Measurements from ENCODE around the gene ARHGEF10L.

The ARHGEF10L gene

DNA sequence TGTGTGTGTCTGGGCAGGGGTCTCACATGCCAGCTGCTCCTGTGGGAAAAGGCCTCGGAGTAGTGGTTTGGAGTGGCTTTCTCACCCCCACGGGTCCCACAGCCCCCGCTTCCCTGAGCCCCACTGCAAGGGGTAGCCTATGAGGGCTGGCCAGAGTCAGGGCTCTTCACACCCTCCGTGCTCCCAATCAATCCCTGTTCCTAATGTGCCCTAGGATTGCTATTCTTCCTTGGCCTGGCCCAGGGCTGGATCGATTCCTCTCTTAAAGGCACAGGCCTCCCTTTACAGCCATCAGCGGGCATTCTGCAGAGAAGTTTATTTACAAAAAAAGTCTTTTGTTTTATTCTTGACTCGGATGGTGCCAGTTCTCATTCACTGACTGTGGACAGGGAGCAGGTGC lies 196.3 kb downstream of the ARHGEF10L start:
- no peak overlapping the region for H4K91ac ChIP-seq (ENCODE audit: low read length)
- no peaks in the 10 kb centered on the region for H3K9me3 ChIP-seq (ENCODE audit: control insufficient read depth, low read length)
- no peaks in the 10 kb centered on the region for H3K79me1 ChIP-seq (replicated peaks; ENCODE audit: low read length, poor library complexity, severe bottlenecking)
- no peak overlapping the region for H3K14ac ChIP-seq (ENCODE audit: low read length in 2 of 2)
- no peak overlapping the region for H3K27ac ChIP-seq (ENCODE audit: low read length, poor library complexity, severe bottlenecking)
- H2BK12ac ChIP-seq (ENCODE audit: low read length in 2 of 2) = no peak overlapping the region
- no peaks in the 10 kb centered on the region for H3K36me3 ChIP-seq (ENCODE audit: control insufficient read depth in 1 of 2, insufficient read depth in 2 of 2, low read depth in 1 of 2, low read length in 2 of 2)
- H3K18ac ChIP-seq (ENCODE audit: low read depth in 1 of 2, low read length in 2 of 2) = no peak overlapping the region
- H2AK5ac ChIP-seq (ENCODE audit: low read length, severe bottlenecking) = no peak overlapping the region
- H3K4ac ChIP-seq (ENCODE audit: low read depth in 1 of 2, low read length in 2 of 2) = no peak overlapping the region
- peaks cover 2% of the 10 kb centered on the region for H3K4me1 ChIP-seq (ENCODE audit: control insufficient read depth, insufficient read depth, low read depth, low read length)
- H3K27me3 ChIP-seq (ENCODE audit: control insufficient read depth in 1 of 2, insufficient read depth in 1 of 2, low read length in 2 of 2) = peaks cover 8 to 10% of the 10 kb centered on the region in 2 experiments
- H2BK120ac ChIP-seq (ENCODE audit: low read depth, low read length) = no peak overlapping the region
- no peak overlapping the region for H2BK15ac ChIP-seq (ENCODE audit: low read depth, poor library complexity, severe bottlenecking)
- H2BK5ac ChIP-seq (ENCODE audit: low read depth, low read length, poor library complexity, severe bottlenecking) = no peak overlapping the region
- no peak overlapping the region for H3K4me2 ChIP-seq (ENCODE audit: low read length, poor library complexity, severe bottlenecking)
- no peak overlapping the region for H3K23ac ChIP-seq (ENCODE audit: low read length in 2 of 2)
- H3K9ac ChIP-seq (ENCODE audit: low read length) = no peak overlapping the region
- DNase-seq = no peak
- no peak overlapping the region for H3K4me3 ChIP-seq (ENCODE audit: insufficient read depth in 1 of 2, low read depth in 1 of 2, low read length in 2 of 2)
- WGBS = 70% methylated on average over 7 of the region's 7 CpGs
- H2AFZ ChIP-seq (ENCODE audit: low read depth, low read length) = no peak overlapping the region
- H4K8ac ChIP-seq (ENCODE audit: low read length) = no peak overlapping the region

DNA sequence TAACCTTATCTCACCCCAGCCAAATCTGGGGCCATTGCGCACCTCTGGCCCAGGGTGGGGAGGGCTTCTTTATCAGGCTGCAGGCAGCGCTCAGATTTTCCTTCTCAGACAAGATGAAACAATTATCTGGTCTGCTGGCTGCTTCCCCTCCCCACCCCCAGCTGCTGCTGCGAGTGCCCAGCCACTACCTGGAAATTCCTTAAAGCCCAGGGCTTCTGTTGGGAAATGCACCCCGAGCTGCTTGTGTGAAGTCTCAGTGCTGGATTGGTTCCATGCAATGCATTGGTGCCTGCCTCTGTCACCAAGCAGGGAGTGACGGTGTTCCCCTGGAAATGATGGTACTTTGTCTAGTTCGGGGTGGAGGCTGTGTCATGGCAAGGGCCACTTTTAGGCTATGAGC lies 197.1 kb downstream of the ARHGEF10L start:
- H2BK15ac ChIP-seq (ENCODE audit: low read depth, poor library complexity, severe bottlenecking) = no peak overlapping the region
- H2BK5ac ChIP-seq (ENCODE audit: low read depth, low read length, poor library complexity, severe bottlenecking) = no peak overlapping the region
- H3K36me3 ChIP-seq (ENCODE audit: control insufficient read depth in 1 of 2, insufficient read depth in 2 of 2, low read depth in 1 of 2, low read length in 2 of 2) = no peaks in the 10 kb centered on the region
- no peak overlapping the region for H3K18ac ChIP-seq (ENCODE audit: low read depth in 1 of 2, low read length in 2 of 2)
- 79% methylated on average over 6 of the region's 6 CpGs for WGBS
- no peak overlapping the region for H3K4me2 ChIP-seq (ENCODE audit: low read length, poor library complexity, severe bottlenecking)
- no peak overlapping the region for H2BK12ac ChIP-seq (ENCODE audit: low read length in 2 of 2)
- no peak overlapping the region for H3K23ac ChIP-seq (ENCODE audit: low read length in 2 of 2)
- H4K91ac ChIP-seq (ENCODE audit: low read length) = no peak overlapping the region
- no peak overlapping the region for H2AFZ ChIP-seq (ENCODE audit: low read depth, low read length)
- H4K8ac ChIP-seq (ENCODE audit: low read length) = no peak overlapping the region
- no peak overlapping the region for H3K4ac ChIP-seq (ENCODE audit: low read depth in 1 of 2, low read length in 2 of 2)
- H3K79me1 ChIP-seq (replicated peaks; ENCODE audit: low read length, poor library complexity, severe bottlenecking) = no peaks in the 10 kb centered on the region
- no peak overlapping the region for H3K9ac ChIP-seq (ENCODE audit: low read length)
- H3K4me3 ChIP-seq (ENCODE audit: insufficient read depth in 1 of 2, low read depth in 1 of 2, low read length in 2 of 2) = no peak overlapping the region
- H3K27me3 ChIP-seq (ENCODE audit: control insufficient read depth in 1 of 2, insufficient read depth in 1 of 2, low read length in 2 of 2) = peaks cover 8 to 15% of the 10 kb centered on the region in 2 experiments
- no peak overlapping the region for H3K27ac ChIP-seq (ENCODE audit: low read length, poor library complexity, severe bottlenecking)
- H3K14ac ChIP-seq (ENCODE audit: low read length in 2 of 2) = no peak overlapping the region
- peaks cover 2% of the 10 kb centered on the region for H3K4me1 ChIP-seq (ENCODE audit: control insufficient read depth, insufficient read depth, low read depth, low read length)
- no peak overlapping the region for H2AK5ac ChIP-seq (ENCODE audit: low read length, severe bottlenecking)
- no peaks in the 10 kb centered on the region for H3K9me3 ChIP-seq (ENCODE audit: control insufficient read depth, low read length)
- DNase-seq = no peak
- no peak overlapping the region for H2BK120ac ChIP-seq (ENCODE audit: low read depth, low read length)

DNA sequence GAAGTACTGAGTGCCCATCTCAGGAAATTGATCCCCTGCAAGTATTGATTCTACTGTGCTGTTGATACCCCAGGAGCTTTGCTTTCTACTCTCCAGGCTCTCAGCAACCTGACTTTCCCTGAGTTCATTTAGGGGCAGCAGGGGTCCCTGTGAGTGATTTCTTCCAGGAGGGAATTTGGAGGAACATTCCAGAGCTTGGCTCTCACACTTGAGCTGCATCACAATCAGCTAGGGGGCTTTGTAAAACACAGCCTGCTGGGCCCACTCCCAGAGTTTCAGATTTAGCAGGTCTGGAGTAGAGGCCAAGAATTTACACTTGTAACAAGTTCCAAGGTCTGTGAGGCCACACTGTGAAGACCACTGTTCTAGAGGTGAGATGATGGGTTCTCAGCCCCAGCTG lies 199.6 kb downstream of the ARHGEF10L start:
- Histone ChIP-seq H2BK12ac (ENCODE audit: low read length in 2 of 2) (no peak overlapping the region), H2BK120ac (ENCODE audit: low read depth, low read length) (no peak overlapping the region), H3K79me1 (replicated peaks; ENCODE audit: low read length, poor library complexity, severe bottlenecking) (no peaks in the 10 kb centered on the region), H2BK15ac (ENCODE audit: low read depth, poor library complexity, severe bottlenecking) (no peak overlapping the region), H4K91ac (ENCODE audit: low read length) (no peak overlapping the region), H3K27me3 (ENCODE audit: control insufficient read depth in 1 of 2, insufficient read depth in 1 of 2, low read length in 2 of 2) (peaks cover 8 to 18% of the 10 kb centered on the region in 2 experiments), H3K27ac (ENCODE audit: low read length, poor library complexity, severe bottlenecking) (no peak overlapping the region), H3K23ac (ENCODE audit: low read length in 2 of 2) (no peak overlapping the region), H2BK5ac (ENCODE audit: low read depth, low read length, poor library complexity, severe bottlenecking) (no peak overlapping the region), H3K9me3 (ENCODE audit: control insufficient read depth, low read length) (no peaks in the 10 kb centered on the region), H3K4me1 (ENCODE audit: control insufficient read depth, insufficient read depth, low read depth, low read length) (no peaks in the 10 kb centered on the region), H3K9ac (ENCODE audit: low read length) (no peak overlapping the region), H3K4me2 (ENCODE audit: low read length, poor library complexity, severe bottlenecking) (no peak overlapping the region), H3K18ac (ENCODE audit: low read depth in 1 of 2, low read length in 2 of 2) (no peak overlapping the region), H3K4me3 (ENCODE audit: insufficient read depth in 1 of 2, low read depth in 1 of 2, low read length in 2 of 2) (no peak overlapping the region), H3K4ac (ENCODE audit: low read depth in 1 of 2, low read length in 2 of 2) (no peak overlapping the region), H2AFZ (ENCODE audit: low read depth, low read length) (no peak overlapping the region), H4K8ac (ENCODE audit: low read length) (no peak overlapping the region), H3K36me3 (ENCODE audit: control insufficient read depth in 1 of 2, insufficient read depth in 2 of 2, low read depth in 1 of 2, low read length in 2 of 2) (no peaks in the 10 kb centered on the region), H3K14ac (ENCODE audit: low read length in 2 of 2) (no peak overlapping the region), H2AK5ac (ENCODE audit: low read length, severe bottlenecking) (no peak overlapping the region)
- DNase-seq = no peak

DNA sequence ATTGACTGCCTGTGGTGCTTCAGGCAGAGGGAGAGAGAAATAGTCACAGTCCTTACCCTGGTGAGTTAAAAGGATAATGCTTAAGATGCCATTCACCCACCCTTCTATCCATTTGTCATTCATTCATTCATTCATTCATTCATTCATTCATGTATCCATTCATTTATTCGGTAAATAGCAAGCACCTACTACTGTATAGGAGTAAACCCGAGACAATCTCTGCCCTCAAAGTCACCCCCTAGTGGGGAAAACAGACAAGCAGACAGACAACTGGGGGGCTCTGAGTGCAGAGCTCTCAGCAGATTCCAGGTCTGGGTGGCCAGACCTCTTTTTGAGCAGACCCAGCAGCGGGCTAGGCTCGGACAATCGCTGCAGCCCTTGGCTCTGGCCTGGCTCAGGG lies 201.6 kb downstream of the ARHGEF10L start:
- Histone ChIP-seq H3K27me3 (ENCODE audit: control insufficient read depth in 1 of 2, insufficient read depth in 1 of 2, low read length in 2 of 2) (peaks cover 6 to 18% of the 10 kb centered on the region in 2 experiments), H4K8ac (ENCODE audit: low read length) (no peak overlapping the region), H4K91ac (ENCODE audit: low read length) (no peak overlapping the region), H3K4me1 (ENCODE audit: control insufficient read depth, insufficient read depth, low read depth, low read length) (no peaks in the 10 kb centered on the region), H3K27ac (ENCODE audit: low read length, poor library complexity, severe bottlenecking) (no peak overlapping the region), H2AFZ (ENCODE audit: low read depth, low read length) (no peak overlapping the region), H2BK120ac (ENCODE audit: low read depth, low read length) (no peak overlapping the region), H2AK5ac (ENCODE audit: low read length, severe bottlenecking) (no peak overlapping the region), H3K79me1 (replicated peaks; ENCODE audit: low read length, poor library complexity, severe bottlenecking) (no peaks in the 10 kb centered on the region), H3K36me3 (ENCODE audit: control insufficient read depth in 1 of 2, insufficient read depth in 2 of 2, low read depth in 1 of 2, low read length in 2 of 2) (no peaks in the 10 kb centered on the region), H2BK5ac (ENCODE audit: low read depth, low read length, poor library complexity, severe bottlenecking) (no peak overlapping the region), H3K4ac (ENCODE audit: low read depth in 1 of 2, low read length in 2 of 2) (no peak overlapping the region), H3K9ac (ENCODE audit: low read length) (no peak overlapping the region), H3K18ac (ENCODE audit: low read depth in 1 of 2, low read length in 2 of 2) (no peak overlapping the region), H3K9me3 (ENCODE audit: control insufficient read depth, low read length) (no peaks in the 10 kb centered on the region), H2BK15ac (ENCODE audit: low read depth, poor library complexity, severe bottlenecking) (no peak overlapping the region), H2BK12ac (ENCODE audit: low read length in 2 of 2) (no peak overlapping the region), H3K4me3 (ENCODE audit: insufficient read depth in 1 of 2, low read depth in 1 of 2, low read length in 2 of 2) (no peak overlapping the region), H3K14ac (ENCODE audit: low read length in 2 of 2) (no peak overlapping the region), H3K23ac (ENCODE audit: low read length in 2 of 2) (no peak overlapping the region), H3K4me2 (ENCODE audit: low read length, poor library complexity, severe bottlenecking) (no peak overlapping the region)
- WGBS = 90% methylated on average over 5 of the region's 5 CpGs
- DNase-seq = no peak
